ENCODE data around the gene PARP11. TPM values are rescaled to one million over a fixed set of nuclear protein-coding genes. Genes with fewer than 3 reads are reported as not detected.

The PARP11 gene
- total RNA-seq, 1 experiment from 2014 or later = 1.9 TPM

DNA sequence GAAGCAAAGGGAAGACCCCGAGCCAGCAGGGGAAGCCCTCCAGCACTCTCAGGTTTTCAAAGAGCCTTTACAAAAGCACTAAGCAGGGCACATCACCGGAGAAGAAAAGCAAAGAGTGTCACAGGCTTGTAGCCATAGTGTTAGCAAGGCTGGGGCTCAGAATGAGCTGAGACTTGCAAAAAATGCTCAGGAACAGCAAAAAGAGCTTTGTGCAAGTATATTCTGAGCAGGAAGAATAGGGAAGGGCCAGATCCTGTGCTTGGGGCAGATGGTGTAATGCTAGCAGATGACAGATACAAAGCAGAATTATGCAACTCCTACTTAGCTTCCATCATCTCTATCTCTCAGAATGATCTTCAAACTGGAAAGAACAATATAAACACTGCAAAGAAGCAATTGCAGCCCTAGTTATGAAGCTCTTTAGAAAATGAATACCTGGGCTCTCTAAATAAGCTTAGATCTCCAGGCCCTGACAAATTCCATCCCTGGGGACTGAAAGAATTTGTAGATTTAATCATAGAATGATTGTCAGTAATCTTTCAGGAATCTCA is 23.7 kb upstream of the PARP11 start:
- Histone ChIP-seq H3K4me1 (replicated peaks) (no peaks in the 10 kb centered on the region), H3K36me3 (no peaks in the 10 kb centered on the region), H3K9me3 (replicated peaks) (no peaks in the 10 kb centered on the region), H3K27ac (no peak overlapping the region), H3K4me3 (no peak overlapping the region), H3K27me3 (replicated peaks) (no peaks in the 10 kb centered on the region; the same call in 1 of the 2 replicates)
- DNase-seq (ENCODE audit: low read depth in 1 of 2, low spot score in 2 of 2) = no peak

DNA sequence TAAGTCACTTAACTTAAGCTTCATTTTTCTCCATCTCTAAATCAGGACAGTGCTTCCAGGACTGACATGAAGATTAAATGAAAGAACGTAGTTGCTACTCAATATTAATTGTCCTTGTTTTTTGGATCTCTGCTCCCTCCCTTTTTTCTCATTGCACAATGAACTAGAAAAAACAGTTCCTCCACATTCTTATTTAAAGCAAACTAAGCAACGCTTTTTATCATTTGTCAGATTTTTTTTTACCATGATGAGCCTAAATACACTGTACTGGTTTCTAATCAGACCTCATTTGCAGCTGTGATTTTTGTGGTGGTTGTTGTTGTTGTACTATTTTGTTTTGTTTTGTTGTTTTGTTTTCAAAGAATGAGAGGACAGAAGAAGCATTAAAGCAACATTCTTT is 23.2 kb upstream of the PARP11 start:
- no peaks in the 10 kb centered on the region; the same call in 1 of the 2 replicates for H3K27me3 ChIP-seq (replicated peaks)
- H3K36me3 ChIP-seq = no peaks in the 10 kb centered on the region
- no peak overlapping the region for H3K27ac ChIP-seq
- H3K9me3 ChIP-seq (replicated peaks) = no peaks in the 10 kb centered on the region
- DNase-seq (ENCODE audit: low read depth in 1 of 2, low spot score in 2 of 2) = no peak
- no peaks in the 10 kb centered on the region for H3K4me1 ChIP-seq (replicated peaks)
- H3K4me3 ChIP-seq = no peak overlapping the region

DNA sequence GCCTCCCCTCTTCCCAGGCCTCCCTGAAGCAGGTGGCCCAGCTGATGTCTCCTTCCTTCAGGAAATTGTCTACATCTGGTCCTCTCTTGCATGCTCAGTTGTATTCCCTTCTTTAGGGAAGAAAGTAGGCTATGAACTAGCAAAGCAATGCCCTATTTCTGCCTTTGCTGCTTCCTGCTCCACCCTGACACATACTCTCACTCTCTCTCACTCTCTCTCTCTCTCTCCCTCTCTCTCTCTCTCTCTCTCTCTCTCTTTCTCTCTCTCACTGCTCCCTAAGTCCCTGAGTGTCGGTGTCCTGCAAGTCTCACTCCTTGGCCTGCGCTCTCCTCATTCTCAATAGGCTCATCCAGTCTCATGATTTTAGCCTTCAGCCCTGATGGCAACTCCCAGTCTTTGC is 19.4 kb upstream of the PARP11 start:
- H3K4me1 ChIP-seq (replicated peaks) = no peaks in the 10 kb centered on the region

DNA sequence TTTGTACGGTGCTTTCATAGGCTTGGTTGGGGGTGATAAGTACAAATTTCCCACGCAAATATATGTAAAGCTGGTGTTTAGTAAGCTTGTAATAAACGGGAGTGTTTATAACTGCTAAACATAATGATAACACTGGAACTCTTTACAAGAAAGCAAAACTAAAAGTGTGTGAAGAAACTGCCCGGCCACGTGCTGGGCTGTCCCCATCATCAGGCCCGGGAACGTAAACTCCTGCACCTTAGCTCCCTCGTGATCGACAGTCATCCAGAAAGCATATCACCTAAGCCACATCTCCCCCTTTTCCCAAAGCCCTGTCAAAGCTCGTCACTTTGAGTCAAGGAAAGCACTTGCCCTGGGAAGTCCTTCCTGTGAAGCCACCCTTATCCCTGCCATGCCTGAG is 18.0 kb upstream of the PARP11 start:
- H3K9me3 ChIP-seq (replicated peaks) = no peaks in the 10 kb centered on the region
- no peak for DNase-seq (ENCODE audit: low read depth in 1 of 2, low spot score in 2 of 2)
- H3K27ac ChIP-seq = no peak overlapping the region
- H3K36me3 ChIP-seq = no peaks in the 10 kb centered on the region
- H3K27me3 ChIP-seq (replicated peaks) = no peaks in the 10 kb centered on the region
- H3K4me1 ChIP-seq (replicated peaks) = no peaks in the 10 kb centered on the region
- no peak overlapping the region for H3K4me3 ChIP-seq

More for the DNA sequence above, 19.4 kb upstream of the PARP11 start:
- DNase-seq (ENCODE audit: low read depth in 1 of 2, low spot score in 2 of 2) = no peak
- no peak overlapping the region for H3K27ac ChIP-seq
- H3K4me3 ChIP-seq = no peak overlapping the region
- no peaks in the 10 kb centered on the region for H3K36me3 ChIP-seq
- H3K27me3 ChIP-seq (replicated peaks) = no peaks in the 10 kb centered on the region; the same call in 1 of the 2 replicates
- H3K9me3 ChIP-seq (replicated peaks) = no peaks in the 10 kb centered on the region

DNA sequence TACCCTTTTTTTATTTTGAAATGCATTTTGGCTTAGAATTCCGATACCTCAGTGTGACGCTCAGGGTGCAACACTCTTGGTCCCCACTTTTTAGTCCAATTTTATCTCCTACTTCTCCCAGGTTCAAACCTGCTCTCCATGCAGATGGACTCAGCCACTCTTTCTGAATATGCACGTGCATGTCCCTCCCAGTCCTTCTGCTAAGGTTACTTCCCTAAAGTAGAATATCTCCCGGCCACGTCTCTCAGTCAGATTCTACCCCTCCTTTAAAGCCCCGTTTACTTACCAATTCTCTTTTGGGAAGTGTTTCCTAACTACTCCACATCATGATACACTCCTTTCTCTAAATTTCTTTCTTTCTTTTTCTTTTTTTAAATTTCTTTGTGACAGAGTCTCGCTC is 15.5 kb upstream of the PARP11 start:
- Histone ChIP-seq H3K36me3 (no peaks in the 10 kb centered on the region), H3K4me3 (no peak overlapping the region), H3K9me3 (replicated peaks) (no peaks in the 10 kb centered on the region), H3K27ac (no peak overlapping the region), H3K4me1 (replicated peaks) (0 out of 2 replicates have a peak, but pooled peaks cover 4% of the 10 kb centered on the region), H3K27me3 (replicated peaks) (no peaks in the 10 kb centered on the region)
- no peak for DNase-seq (ENCODE audit: low read depth in 1 of 2, low spot score in 2 of 2)

DNA sequence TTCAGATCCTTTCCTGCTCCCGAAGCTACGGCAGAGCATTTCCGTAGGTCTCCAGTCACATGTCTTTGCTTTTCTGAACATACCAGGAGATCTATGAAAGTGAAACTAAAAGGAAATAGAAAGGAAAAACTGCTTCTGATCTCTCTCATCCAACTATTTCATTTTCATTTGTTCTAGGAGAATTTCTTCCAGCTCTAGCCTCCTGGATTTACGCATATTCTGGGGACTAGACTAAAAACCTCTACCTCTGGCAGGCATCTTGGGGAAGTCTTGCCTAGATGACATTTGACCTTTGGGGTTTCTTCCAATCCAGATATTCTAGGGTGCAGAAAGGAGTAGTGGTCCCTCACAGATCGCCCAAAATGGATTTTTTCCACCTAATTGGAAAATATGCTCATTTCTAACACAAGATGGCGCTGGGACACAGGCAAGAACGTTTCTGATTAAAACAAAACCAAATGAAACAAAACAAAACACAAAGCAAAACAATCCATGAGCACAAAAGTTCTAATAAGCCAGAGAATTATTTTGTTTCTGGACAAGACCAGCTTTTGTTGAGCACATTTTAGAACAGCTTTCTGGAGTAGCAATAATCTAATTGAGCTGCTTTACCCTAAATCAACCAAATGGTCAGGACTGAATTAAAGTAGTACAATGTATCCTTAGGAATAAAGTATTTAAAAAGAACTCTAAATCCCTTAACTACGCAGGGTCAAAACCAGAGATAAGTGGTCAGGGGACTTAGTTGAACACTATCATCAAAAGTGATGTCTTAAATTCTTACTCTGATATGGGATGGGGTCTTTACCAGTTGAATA is 12.3 kb upstream of the PARP11 start:
- H3K36me3 ChIP-seq = no peaks in the 10 kb centered on the region
- 0 out of 2 replicates have a peak, but pooled peaks cover under 1% of the 10 kb centered on the region for H3K27me3 ChIP-seq (replicated peaks)
- H3K4me3 ChIP-seq = peak overlapping the region; percentile 21
- H3K4me1 ChIP-seq (replicated peaks) = 0 out of 2 replicates have a peak, but pooled peaks cover 4% of the 10 kb centered on the region
- DNase-seq (ENCODE audit: low read depth in 1 of 2, low spot score in 2 of 2) = peak in 1 of 2 experiments; percentile 54
- no peaks in the 10 kb centered on the region for H3K9me3 ChIP-seq (replicated peaks)
- H3K27ac ChIP-seq = no peak overlapping the region

DNA sequence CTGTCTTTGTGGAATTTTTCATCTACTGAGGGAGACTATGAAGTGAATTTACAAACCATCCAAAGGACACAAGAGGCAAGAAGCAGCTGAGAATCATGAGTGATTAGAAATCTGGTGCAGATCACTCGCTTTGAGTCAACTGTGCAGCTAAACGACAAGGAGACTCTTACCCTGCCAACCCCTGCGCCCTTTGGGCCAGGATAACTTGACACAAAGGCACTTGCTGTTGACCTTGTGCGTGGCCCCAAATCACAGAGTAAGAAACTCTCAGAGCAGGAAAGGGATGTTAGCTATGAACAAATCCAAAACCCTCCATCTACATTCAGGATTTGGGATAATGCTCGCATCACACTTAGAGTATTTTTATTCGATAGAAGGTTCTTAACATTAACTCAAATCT is 11.5 kb upstream of the PARP11 start:
- H3K4me1 ChIP-seq (replicated peaks) = 0 out of 2 replicates have a peak, but pooled peaks cover 4% of the 10 kb centered on the region

DNA sequence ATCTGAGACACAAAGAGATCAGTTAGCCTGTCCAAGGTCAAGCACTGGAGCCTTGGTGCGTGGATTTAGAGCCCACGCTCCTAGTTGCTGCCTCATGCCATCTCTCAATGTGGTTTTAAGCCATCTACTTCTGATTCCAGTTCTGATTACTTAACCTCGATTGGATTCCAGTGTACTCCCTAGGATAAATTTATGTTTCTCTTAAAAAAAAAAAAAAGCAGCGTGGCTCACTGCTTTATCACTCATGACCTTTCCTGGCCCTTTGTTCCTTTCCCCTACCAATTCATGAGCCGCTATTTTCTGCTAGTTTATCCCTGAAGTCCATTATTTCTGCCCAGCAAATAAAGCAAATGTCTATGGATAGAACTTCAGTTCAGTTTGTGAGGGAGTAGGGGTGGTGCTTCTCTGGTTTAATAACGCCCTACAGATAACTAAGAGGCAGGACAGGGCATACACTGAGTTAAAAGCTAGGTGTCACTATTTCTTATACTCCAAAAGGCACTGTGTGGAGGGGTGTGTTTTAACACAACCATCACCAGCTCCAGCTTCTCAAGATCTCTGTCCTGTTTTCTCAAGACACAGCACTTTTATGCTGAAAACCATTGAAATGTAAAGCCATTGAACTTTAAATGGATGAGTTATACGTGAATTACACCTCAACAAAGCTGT is 9.8 kb upstream of the PARP11 start:
- Histone ChIP-seq H3K36me3 (no peaks in the 10 kb centered on the region), H3K27me3 (replicated peaks) (0 out of 2 replicates have a peak, but pooled peaks cover 6% of the 10 kb centered on the region), H3K9me3 (replicated peaks) (no peaks in the 10 kb centered on the region), H3K4me3 (no peak overlapping the region), H3K27ac (no peak overlapping the region), H3K4me1 (replicated peaks) (0 out of 2 replicates have a peak, but pooled peaks cover 4% of the 10 kb centered on the region)
- no peak for DNase-seq (ENCODE audit: low read depth in 1 of 2, low spot score in 2 of 2)

More for the DNA sequence above, 11.5 kb upstream of the PARP11 start:
- no peak for DNase-seq (ENCODE audit: low read depth in 1 of 2, low spot score in 2 of 2)
- Histone ChIP-seq H3K9me3 (replicated peaks) (no peaks in the 10 kb centered on the region), H3K27me3 (replicated peaks) (0 out of 2 replicates have a peak, but pooled peaks cover 6% of the 10 kb centered on the region), H3K4me3 (no peak overlapping the region), H3K27ac (no peak overlapping the region), H3K36me3 (no peaks in the 10 kb centered on the region)

DNA sequence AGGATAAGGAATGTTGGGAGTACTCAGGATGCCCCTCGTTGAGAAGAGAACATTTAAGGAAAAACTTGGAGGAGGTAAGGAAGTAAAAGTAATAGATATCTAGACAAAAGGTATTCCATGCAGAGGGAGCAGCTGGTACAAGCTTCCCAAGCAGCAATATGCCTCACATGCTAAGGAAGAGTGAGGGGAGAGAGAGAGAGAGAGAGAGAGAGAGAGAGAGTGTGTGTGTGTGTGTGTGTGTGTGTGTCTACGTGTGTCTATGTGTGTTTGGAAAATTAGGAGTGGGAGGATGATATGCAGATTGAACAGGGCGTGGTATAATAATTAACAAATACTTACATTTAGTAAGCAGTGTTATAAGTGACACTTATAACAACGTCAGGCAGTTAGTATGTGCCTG is 9.2 kb upstream of the PARP11 start:
- H3K27ac ChIP-seq = no peak overlapping the region
- no peak overlapping the region for H3K4me3 ChIP-seq
- H3K9me3 ChIP-seq (replicated peaks) = no peaks in the 10 kb centered on the region
- H3K4me1 ChIP-seq (replicated peaks) = 0 out of 2 replicates have a peak, but pooled peaks cover 4% of the 10 kb centered on the region
- H3K27me3 ChIP-seq (replicated peaks) = 0 out of 2 replicates have a peak, but pooled peaks cover 6% of the 10 kb centered on the region
- no peak for DNase-seq (ENCODE audit: low read depth in 1 of 2, low spot score in 2 of 2)
- H3K36me3 ChIP-seq = no peaks in the 10 kb centered on the region

DNA sequence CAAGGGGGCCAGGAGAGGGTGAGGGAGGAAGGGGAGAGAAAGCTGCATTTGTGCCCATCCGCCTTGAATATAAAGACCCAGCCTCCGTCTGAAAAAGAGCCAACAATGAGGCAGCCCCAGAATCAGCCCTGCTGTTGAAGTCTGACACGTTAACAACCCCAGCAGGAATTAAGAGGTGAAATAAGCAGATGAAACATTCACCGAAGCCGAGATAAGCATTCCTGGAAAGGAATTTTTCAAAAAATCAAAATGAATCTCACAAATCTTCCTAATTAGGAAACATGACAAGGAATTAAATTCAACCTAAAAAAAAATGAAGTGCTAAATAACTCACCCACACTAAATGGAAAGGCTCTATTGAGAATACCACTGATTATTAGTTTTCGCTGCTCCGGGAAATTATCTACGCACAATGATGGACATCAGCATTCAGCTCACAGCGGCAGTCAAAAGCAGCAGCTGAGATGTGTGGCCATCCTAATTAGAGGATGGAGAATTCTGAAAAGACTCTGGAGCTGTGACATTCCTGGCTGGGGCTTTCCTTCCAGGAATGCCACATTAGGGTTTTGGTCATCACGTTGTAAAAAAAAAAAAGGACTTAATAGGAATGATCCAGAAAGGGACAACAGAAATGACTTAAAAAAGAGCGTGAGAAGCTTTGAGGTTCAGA is 8.2 kb upstream of the PARP11 start:
- H3K9me3 ChIP-seq (replicated peaks) = no peaks in the 10 kb centered on the region
- 0 out of 2 replicates have a peak, but pooled peaks cover 4% of the 10 kb centered on the region for H3K4me1 ChIP-seq (replicated peaks)
- no peak for DNase-seq (ENCODE audit: low read depth in 1 of 2, low spot score in 2 of 2)
- H3K36me3 ChIP-seq = no peaks in the 10 kb centered on the region
- H3K27me3 ChIP-seq (replicated peaks) = 0 out of 2 replicates have a peak, but pooled peaks cover 6% of the 10 kb centered on the region
- no peak overlapping the region for H3K27ac ChIP-seq
- H3K4me3 ChIP-seq = no peak overlapping the region

DNA sequence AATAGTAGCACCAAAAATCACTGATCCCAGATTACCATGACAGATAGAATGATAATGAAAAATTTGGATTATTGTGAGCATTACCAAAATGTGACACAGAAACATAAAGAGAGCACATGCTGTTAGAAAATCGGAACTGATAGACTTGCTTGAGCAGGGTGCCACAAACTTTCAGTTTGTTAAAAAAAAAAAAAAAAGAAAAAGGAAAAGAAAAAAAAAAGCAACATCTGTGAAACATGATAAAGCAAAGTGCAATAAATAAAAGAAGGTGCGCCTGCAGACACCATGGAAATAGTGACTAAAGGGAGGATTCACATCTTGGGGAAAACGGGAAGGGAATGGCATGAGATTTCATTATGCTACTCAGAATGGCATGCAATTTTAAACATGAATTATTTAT is 6.6 kb upstream of the PARP11 start:
- Histone ChIP-seq H3K4me1 (replicated peaks) (no peaks in the 10 kb centered on the region), H3K9me3 (replicated peaks) (no peaks in the 10 kb centered on the region), H3K4me3 (no peak overlapping the region), H3K27ac (no peak overlapping the region), H3K27me3 (replicated peaks) (0 out of 2 replicates have a peak, but pooled peaks cover 6% of the 10 kb centered on the region), H3K36me3 (no peaks in the 10 kb centered on the region)
- DNase-seq (ENCODE audit: low read depth in 1 of 2, low spot score in 2 of 2) = no peak

DNA sequence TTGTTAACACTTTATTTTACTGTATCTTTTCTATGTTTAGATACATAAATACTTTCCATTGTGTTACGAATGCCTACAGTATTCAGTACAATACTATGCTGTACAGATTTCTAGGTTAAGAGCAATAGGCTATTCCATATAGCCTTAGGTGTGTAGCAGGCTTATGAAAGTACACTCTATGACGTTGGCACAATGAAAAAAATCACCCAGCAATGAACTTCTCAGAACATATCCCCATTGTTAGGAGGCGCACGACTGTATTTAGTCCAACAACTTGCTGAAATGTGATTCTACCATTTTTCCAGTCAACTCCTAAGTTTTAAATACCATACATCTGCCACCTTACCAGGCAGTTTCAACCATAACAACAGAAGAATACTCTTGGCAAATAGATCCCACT is 1.8 kb downstream of the PARP11 start:
- Histone ChIP-seq H3K27me3 (replicated peaks) (no peaks in the 10 kb centered on the region), H3K27ac (no peak overlapping the region), H3K4me1 (replicated peaks) (peaks cover 10% of the 10 kb centered on the region), H3K4me3 (no peak overlapping the region), H3K9me3 (replicated peaks) (no peaks in the 10 kb centered on the region), H3K36me3 (no peaks in the 10 kb centered on the region)
- no peak for DNase-seq (ENCODE audit: low read depth in 1 of 2, low spot score in 2 of 2)

DNA sequence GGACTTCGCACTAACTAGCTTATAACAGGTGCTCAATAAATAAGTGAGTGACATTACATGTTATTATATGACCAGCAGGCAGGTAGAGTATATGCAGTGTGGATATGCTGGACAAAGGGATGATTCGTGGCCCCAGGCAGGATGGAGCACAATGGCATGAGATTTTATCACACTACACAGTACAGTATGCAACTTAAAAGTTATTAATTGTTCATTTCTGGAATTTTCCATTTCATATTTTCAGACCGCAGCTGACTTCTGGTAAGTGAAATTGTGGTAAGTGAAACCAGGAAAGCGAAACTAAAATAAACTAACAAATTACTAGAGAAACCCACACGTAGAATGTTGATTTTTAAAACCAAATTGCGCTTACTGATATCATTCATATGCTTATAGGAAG is 3.3 kb downstream of the PARP11 start:
- H3K27me3 ChIP-seq (replicated peaks) = no peaks in the 10 kb centered on the region
- H3K27ac ChIP-seq = no peak overlapping the region
- H3K4me1 ChIP-seq (replicated peaks) = peaks cover 10% of the 10 kb centered on the region
- no peak for DNase-seq (ENCODE audit: low read depth in 1 of 2, low spot score in 2 of 2)
- H3K36me3 ChIP-seq = no peaks in the 10 kb centered on the region
- no peak overlapping the region for H3K4me3 ChIP-seq
- H3K9me3 ChIP-seq (replicated peaks) = no peaks in the 10 kb centered on the region

Measured in SJSA1 (cell line).